HCT116 (cell line): ENCODE data around the gene POGK. TPM values are rescaled to one million over a fixed set of nuclear protein-coding genes. Genes with fewer than 3 reads are reported as not detected.

Experiments
- ATAC-seq: fragments of 200-7000 bp; cut with Tn5 transposase; 2 replicates; pipeline ENCODE4 v1.9.1; 2020; ENCODE audit warnings: mild to moderate bottlenecking, moderate library complexity
- BruUV-seq: library from RNA; stranded (reverse); fragments of 400-500 nt; replicated peaks from 2 replicates; lab custom pipeline; 2021; lab: Mats Ljungman, UMichigan
- CTCF ChIA-PET: fragments of 300-600 bp; sonication (Branson Sonifier 250); formaldehyde crosslinking; loops from one replicate; lab custom pipeline; 2021; ENCODE audit warnings: antibody characterized with exemption; lab: Charles Lee
- POLR2A ChIA-PET: fragments of 300-600, 350-600 bp; sonication (Branson Sonifier 250); formaldehyde crosslinking; loops from one replicate; lab custom pipeline; 2021; ENCODE audit warnings: antibody characterized with exemption; lab: Charles Lee
- RAD21 ChIA-PET, 2 experiments: fragments of 300-600 bp; sonication (Branson Sonifier 250); formaldehyde crosslinking; loops; one replicate each; lab custom pipeline; 2023; ENCODE audit warnings: low total read pairs in 2 of 2; ENCODE audit not compliant: uncharacterized antibody in 2 of 2, unreplicated experiment in 2 of 2, low non-redundant PET in 1 of 2; lab: Charles Lee
- DNase-seq: peaks from one replicate; pipeline ENCODE4 v3.0.0-alpha.2; 2010; ENCODE audit warnings: low read depth, low spot score
- H2AFZ ChIP-seq: fragments of 200-600 bp; shearing (Covaris generic), sonication (generic); 2 replicates; pipeline ENCODE4 v1.6.1; 2017; ENCODE audit warnings: low read depth, mixed run types, mixed read lengths, antibody characterized with exemption, low read length; ENCODE audit not compliant: poor library complexity, severe bottlenecking
- H3K27ac ChIP-seq: 2 replicates; pipeline ENCODE4 v1.5.1; 2012; ENCODE audit warnings: low read depth, low read length
- H3K27me3 ChIP-seq: fragments of 200-600 bp; sonication (generic); 2 replicates; pipeline ENCODE4 v1.6.1; 2016; ENCODE audit warnings: mixed run types, low read length, mixed read lengths; ENCODE audit not compliant: insufficient read depth
- H3K36me3 ChIP-seq, 2 experiments: fragments of 200-500 bp in 1 of 2; fragments of 200-600 bp in 1 of 2; sonication (Bioruptor generic) in 1 of 2; sonication (generic) in 1 of 2; 2 replicates each; pipeline versions ENCODE4 v1.5.1 to v1.6.1; 2014 to 2016; ENCODE audit warnings: low read length in 2 of 2, inconsistent platforms in 1 of 2, mixed read lengths in 1 of 2, mixed run types in 1 of 2; ENCODE audit not compliant: insufficient read depth in 2 of 2, control insufficient read depth in 1 of 2
- H3K4me1 ChIP-seq, 2 experiments: fragments of 200-600 bp in 1 of 2; sonication (generic) in 1 of 2; 2 replicates each; pipeline versions ENCODE4 v1.5.1 to v1.6.1; 2012 to 2017; ENCODE audit warnings: low read length in 2 of 2, inconsistent platforms in 1 of 2, mild to moderate bottlenecking in 1 of 2, mixed read lengths in 1 of 2, mixed run types in 1 of 2, moderate library complexity in 1 of 2; ENCODE audit not compliant: insufficient read depth in 2 of 2, control insufficient read depth in 1 of 2
- H3K4me2 ChIP-seq: fragments of 200-600 bp; sonication (generic); 2 replicates; pipeline ENCODE4 v1.6.1; 2017; ENCODE audit warnings: mixed run types, low read length, mixed read lengths
- H3K4me3 ChIP-seq, 2 experiments: fragments of 200-600 bp in 1 of 2; sonication (generic) in 1 of 2; replicated peaks in 1 of 2; 2 replicates each; pipeline ENCODE4 v1.5.1; 2011 to 2016; ENCODE audit warnings: low read length in 2 of 2, control low read depth in 1 of 2, low read depth in 1 of 2, mild to moderate bottlenecking in 1 of 2, mixed read lengths in 1 of 2, mixed run types in 1 of 2
- H3K79me2 ChIP-seq: fragments of 200-600 bp; sonication (generic); 2 replicates; pipeline ENCODE4 v1.6.1; 2017; ENCODE audit warnings: mild to moderate bottlenecking, mixed run types, low read length, moderate library complexity, mixed read lengths; ENCODE audit not compliant: insufficient read depth
- H3K9ac ChIP-seq: fragments of 200-600 bp; sonication (generic); 2 replicates; pipeline ENCODE4 v1.6.1; 2016; ENCODE audit warnings: low read length, mixed read lengths
- H3K9me2 ChIP-seq: fragments of 200-600 bp; sonication (generic), shearing (Covaris generic); 2 replicates; pipeline ENCODE4 v1.6.1; 2017; ENCODE audit warnings: mixed run types, mild to moderate bottlenecking, moderate library complexity; ENCODE audit not compliant: insufficient read depth
- H3K9me3 ChIP-seq, 2 experiments: fragments of 200-500 bp in 1 of 2; fragments of 200-600 bp in 1 of 2; sonication (Bioruptor generic) in 1 of 2; sonication (generic) in 1 of 2; 2 replicates each; pipeline ENCODE4 v1.6.1; 2014 to 2017; ENCODE audit warnings: low read length in 2 of 2, mixed read lengths in 2 of 2, inconsistent platforms in 1 of 2, low read depth in 1 of 2, mild to moderate bottlenecking in 1 of 2, mixed run types in 1 of 2, moderate library complexity in 1 of 2; ENCODE audit not compliant: control insufficient read depth in 1 of 2, insufficient read depth in 1 of 2
- H4K20me1 ChIP-seq: fragments of 200-600 bp; sonication (generic), shearing (Covaris generic); 2 replicates; pipeline ENCODE4 v1.6.1; 2017; ENCODE audit warnings: mixed run types, mild to moderate bottlenecking, moderate library complexity; ENCODE audit not compliant: insufficient read depth
- CTCF ChIP-seq, 3 experiments: fragments of 200-600 bp in 1 of 3; sonication (generic) in 1 of 3; IDR thresholded peaks in 2 of 3; conservative IDR thresholded peaks in 1 of 3; 2 replicates each; pipeline ENCODE4 v1.5.1; 2012 to 2017; ENCODE audit warnings: low read depth in 2 of 3, low read length in 2 of 3, antibody characterized with exemption in 1 of 3, borderline replicate concordance in 1 of 3, control low read depth in 1 of 3, mild to moderate bottlenecking in 1 of 3, mixed read lengths in 1 of 3, mixed run types in 1 of 3, moderate library complexity in 1 of 3; ENCODE audit not compliant: insufficient read depth in 1 of 3
- EGR1 ChIP-seq: IDR thresholded peaks from 2 replicates; pipeline ENCODE4 v1.6.1; 2012; ENCODE audit warnings: low read depth
- ELF1 ChIP-seq: IDR thresholded peaks from 2 replicates; pipeline ENCODE4 v1.6.1; 2012; ENCODE audit warnings: low read depth, borderline replicate concordance
- JUND ChIP-seq: IDR thresholded peaks from 2 replicates; pipeline ENCODE4 v1.6.1; 2012
- MAX ChIP-seq: IDR thresholded peaks from 2 replicates; pipeline ENCODE4 v1.6.1; 2012
- SP1 ChIP-seq: IDR thresholded peaks from 2 replicates; pipeline ENCODE4 v1.6.1; 2012; ENCODE audit warnings: low read depth
- ZFX ChIP-seq: fragments of 450-650 bp; IDR thresholded peaks from 2 replicates; pipeline ENCODE4 v1.6.1; 2017
- intact Hi-C: fragments of 100-400 bp; cut with micrococcal nuclease; formaldehyde crosslinking; loops from 2 replicates; pipeline ENCODE4 v1.10.0; 2022
- total RNA-seq: library from RNA; stranded (reverse); gene quantifications from one replicate; pipeline ENCODE4 v1.2.1, GENCODE V29; 2021; ENCODE audit not compliant: unreplicated experiment
- TF ChIP-seq, protein P1 (sequence below): IDR thresholded peaks from 2 replicates; pipeline ENCODE4 v1.6.1; 2012

Gene POGK
- total RNA-seq, 1 experiment from 2014 or later, result 35.6 TPM

DNA sequence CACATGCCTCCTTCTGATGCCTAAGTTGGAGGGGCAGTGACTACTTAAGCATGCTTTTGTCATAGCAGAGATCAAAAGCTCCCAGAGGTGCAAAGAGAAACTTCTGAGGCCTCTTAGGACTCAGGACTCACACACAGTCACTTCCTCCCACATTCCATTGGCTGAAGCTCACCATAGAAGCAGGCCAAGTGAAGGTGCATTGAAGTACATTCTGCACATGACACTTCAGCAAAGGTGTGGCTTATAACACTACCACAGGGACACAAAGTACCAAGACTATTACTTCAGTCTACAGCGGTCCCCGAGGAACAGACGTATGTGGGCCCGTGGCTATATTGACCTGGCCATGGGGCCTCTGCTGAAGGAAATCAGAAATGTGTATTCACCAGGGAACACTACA is 2.5 kb upstream of the POGK start:
- no peak for DNase-seq
- H3K4me1 ChIP-seq, result peaks cover 6 to 37% of the 10 kb centered on the region in 2 experiments; a peak in 3 of 4 replicates
- no peaks in the 10 kb centered on the region for H4K20me1 ChIP-seq
- H2AFZ ChIP-seq, result no peak overlapping the region
- H3K9ac ChIP-seq, result no peak overlapping the region
- intact Hi-C loops, result no loop called here
- H3K9me2 ChIP-seq, result no peaks in the 10 kb centered on the region
- ChIA-PET CTCF (no interaction called here), RAD21 (no interaction called here), POLR2A (no interaction called here)
- ATAC-seq, result no peak
- no TSS peak for BruUV-seq
- H3K4me2 ChIP-seq, result no peak overlapping the region
- H3K27me3 ChIP-seq, result no peaks in the 10 kb centered on the region
- H3K9me3 ChIP-seq, result no peaks in the 10 kb centered on the region
- TF ChIP-seq JUND, result no peak
- no peak for TF ChIP-seq ELF1
- TF ChIP-seq, protein P1, sequence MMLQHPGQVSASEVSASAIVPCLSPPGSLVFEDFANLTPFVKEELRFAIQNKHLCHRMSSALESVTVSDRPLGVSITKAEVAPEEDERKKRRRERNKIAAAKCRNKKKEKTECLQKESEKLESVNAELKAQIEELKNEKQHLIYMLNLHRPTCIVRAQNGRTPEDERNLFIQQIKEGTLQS, result no peak
- no peak for TF ChIP-seq SP1
- TF ChIP-seq MAX, result no peak
- TF ChIP-seq CTCF (IDR thresholded peaks at IDR 0.05 in 2 of 3, conservative IDR thresholded peaks at IDR 0.05 in 1 of 3; ENCODE audit: borderline replicate concordance in 1 of 3, insufficient read depth in 1 of 3, low read depth in 2 of 3, low read length in 2 of 3), result no peak
- no peak for TF ChIP-seq EGR1
- TF ChIP-seq ZFX, result no peak
- no peak overlapping the region for H3K27ac ChIP-seq
- H3K4me3 ChIP-seq, result no peak overlapping the region
- H3K79me2 ChIP-seq, result peaks cover 19% of the 10 kb centered on the region
- peaks cover 6 to 10% of the 10 kb centered on the region in 2 experiments; a peak in 2 of 4 replicates for H3K36me3 ChIP-seq
